IPS DF 4.7 (cell line): Measurements from ENCODE around the gene FNTB.

Experiments used
- DNase-seq: peaks from one replicate; pipeline ENCODE4 v3.0.0-alpha.2; 2013; ENCODE audit warnings: low spot score; ENCODE audit errors: extremely low read depth

The FNTB gene, protein sequence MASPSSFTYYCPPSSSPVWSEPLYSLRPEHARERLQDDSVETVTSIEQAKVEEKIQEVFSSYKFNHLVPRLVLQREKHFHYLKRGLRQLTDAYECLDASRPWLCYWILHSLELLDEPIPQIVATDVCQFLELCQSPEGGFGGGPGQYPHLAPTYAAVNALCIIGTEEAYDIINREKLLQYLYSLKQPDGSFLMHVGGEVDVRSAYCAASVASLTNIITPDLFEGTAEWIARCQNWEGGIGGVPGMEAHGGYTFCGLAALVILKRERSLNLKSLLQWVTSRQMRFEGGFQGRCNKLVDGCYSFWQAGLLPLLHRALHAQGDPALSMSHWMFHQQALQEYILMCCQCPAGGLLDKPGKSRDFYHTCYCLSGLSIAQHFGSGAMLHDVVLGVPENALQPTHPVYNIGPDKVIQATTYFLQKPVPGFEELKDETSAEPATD

GRCh38 chr14:64986648-64987437 is at the start of gene FNTB:
Gene FNTB (plus strand): TSS chr14:64986895. CDS start chr14:64986954, 59 bp downstream.
- peak; percentile 94 for DNase-seq

- DNase-seq, result no peak
Measured at GRCh38 chr14:64937171-64937820, 49.4 kb upstream of the FNTB start.

- DNase-seq, result no peak
Measured at GRCh38 chr14:64937821-64938193, 48.9 kb upstream of the FNTB start.

DNA sequence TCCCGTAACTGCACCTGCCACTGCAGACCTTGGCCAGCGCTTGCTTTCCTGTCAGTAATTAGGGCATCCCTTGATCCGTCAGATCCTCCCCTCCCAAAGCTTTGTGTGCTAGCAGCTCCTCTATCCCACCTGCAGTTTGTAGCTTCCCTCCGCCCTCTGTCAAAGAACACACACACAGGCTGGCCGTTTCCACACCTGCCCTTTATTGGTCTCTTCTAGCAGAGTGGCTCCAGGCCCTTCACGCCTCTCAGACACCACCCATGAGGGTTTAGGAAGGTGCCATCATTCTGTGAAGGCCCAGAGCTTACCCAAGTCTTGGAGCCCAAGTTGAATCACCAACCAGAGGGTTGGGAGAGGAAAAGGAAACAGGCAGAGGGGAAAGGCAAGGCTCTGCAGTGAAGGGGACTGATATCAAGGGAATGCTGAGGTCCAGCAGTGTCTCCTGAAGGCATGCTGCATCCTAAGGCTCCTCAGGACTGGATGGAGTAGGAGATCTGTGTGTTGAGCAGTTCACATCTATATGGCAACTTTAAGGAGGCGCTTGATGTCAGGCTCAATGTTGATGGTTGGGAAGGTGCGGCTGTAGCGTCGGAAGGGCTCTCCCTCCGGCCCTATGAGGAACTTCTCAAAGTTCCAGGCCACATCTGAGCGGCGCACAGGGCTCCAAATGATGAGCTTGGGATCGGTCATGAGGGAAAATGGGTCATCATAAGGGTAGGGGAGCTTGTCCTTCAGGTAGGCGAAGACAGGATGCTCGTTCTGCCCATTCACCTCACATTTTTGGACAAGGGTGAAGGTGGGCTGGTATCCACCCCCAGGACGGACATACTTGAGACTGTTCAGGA is 47.5 kb upstream of the FNTB start:
- DNase-seq, result no peak

DNA sequence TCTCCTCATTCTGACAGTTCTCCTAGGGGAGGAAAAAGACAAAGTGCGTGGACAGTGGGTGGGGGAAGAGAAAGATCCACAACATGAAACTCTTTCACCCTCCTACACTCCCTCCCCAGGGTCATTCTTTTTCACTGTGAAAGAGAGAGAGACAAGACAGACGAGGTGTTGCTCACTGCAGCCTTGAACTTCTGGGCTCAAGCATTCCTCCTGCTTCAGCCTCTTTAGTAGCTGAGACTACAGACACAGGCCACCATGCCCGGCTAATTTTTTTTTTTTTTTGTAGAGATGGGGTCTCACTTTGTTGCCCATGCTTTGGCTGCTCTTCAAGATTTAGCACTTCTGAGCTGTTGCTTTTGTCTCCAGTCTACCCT is 46.9 kb upstream of the FNTB start:
- DNase-seq, result no peak

DNA sequence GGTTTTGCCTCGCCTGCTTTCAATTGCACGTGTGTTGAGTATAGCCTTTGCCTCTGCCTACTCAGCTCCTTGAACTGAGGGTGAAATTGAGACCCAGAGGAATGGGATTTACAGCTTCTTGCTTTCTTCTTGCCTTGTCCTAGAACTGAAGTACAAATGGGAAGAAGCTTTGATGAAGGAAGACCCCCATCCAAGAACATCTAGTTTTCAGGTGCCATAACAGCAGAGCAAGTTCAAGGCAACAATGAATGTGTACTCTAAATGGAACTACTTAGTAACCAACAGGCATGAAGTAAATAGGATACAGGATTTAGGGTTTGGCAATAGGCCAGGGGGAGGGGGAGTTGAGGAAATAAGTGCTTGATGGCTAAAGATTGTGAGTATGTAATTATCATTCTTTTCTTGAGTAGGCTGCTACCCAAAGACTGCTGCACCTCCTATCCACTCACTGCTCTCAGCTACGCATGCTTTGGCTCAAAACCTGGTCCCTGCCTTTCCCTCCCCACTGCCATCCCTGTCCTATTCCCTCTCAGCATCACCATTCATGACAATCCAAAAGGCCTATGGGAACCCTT is 46.3 kb upstream of the FNTB start:
- DNase-seq, result no peak

DNA sequence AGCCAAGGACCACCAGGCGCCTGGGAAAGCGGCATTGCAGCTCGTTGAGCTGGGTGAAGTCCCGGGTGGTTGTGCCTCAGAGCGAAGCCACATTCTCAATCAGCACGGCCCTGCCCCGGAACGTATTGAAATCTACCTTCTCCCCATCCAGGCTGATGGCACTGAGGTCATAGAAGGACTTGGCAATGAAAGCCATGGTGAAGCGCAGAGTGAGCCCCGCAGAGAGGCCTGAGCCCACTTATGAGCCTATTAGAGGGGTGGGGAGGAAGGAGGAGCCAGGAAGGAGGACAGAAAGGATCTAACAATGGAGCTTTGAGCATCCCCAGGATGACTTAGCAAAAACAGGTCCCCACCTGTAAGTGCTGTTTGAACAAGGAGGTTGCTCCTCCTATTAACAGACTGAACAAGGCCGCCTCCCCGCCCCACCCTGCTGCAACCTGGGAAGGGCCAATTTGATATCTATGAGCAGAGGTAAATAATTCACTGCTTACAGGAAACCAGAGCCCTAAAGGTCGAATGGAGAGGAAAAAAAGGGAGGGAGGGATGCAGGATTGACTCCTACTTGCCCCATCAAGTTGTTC is 44.1 kb upstream of the FNTB start, which contains the start of gene GPX2:
GPX2 (minus strand) TSS at position 215 of the 581 bp plus-strand sequence; CDS start at position 196, 19 bp downstream.
- DNase-seq, result no peak

DNA sequence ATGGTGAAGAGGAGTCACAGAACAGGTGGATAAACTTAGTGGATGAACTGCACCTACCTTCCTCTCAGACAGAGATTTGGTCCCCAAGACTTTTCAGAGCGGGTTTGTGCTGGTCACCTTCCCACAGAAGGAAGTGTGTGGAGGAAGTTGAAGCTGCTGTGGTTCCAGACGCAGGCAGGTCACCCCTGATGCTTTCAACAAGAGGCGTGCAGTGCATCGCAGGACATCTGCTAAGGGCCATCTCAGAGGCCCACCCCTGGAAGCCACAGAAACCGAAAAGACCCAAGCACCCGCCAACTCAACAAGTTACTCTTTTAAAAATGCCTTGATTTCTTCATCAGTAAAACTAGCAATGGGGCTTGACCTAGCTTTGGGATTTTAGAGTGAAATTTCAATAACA is 43.1 kb upstream of the FNTB start:
- no peak for DNase-seq

DNA sequence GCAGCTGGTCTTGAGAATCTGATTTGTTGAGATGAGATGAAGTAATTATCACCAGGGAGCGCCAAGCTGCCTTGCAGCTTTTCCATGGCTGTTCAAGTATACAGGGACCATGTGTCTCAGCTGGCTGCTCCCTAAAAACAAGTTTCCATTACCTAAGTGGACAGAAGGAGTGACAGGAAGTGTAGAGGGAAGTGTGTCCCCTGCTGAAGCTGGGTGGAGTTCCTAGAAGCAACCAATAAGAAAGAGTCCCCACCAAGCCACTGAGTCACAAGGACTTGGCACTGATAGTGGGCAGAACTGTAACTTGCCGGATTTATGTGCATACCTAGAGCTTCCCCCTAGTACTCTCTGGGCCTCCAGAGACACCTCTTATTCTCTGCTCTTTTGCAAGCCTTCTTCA is 42.7 kb upstream of the FNTB start:
- no peak for DNase-seq

DNA sequence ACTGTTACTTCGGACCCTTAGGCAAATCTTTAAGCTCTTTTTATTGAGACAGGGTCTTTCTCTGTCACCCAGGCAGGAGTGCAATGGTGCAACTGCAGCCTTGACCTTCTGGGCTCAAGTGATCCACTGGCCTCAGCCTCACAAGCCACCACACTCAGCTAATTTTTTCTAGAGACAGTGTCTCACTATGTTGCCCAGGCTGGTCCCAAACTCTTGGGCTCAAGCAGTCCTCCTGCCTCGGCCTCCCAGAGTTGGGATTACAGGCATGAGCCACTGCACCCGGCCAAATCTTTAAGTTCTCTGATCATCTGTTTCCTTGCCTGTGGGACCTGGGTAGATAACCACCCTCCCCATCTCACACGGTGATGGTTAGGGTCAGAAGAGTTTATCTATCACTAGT is 41.8 kb upstream of the FNTB start:
- DNase-seq, result no peak

- no peak for DNase-seq
Measured at GRCh38 chr14:64945431-64946178, 41.1 kb upstream of the FNTB start.

GRCh38 chr14:64946310-64947045 is 40.2 kb upstream of the FNTB start:
- no peak for DNase-seq

- no peak for DNase-seq
Measured at GRCh38 chr14:64947710-64948611, 38.7 kb upstream of the FNTB start.

DNA sequence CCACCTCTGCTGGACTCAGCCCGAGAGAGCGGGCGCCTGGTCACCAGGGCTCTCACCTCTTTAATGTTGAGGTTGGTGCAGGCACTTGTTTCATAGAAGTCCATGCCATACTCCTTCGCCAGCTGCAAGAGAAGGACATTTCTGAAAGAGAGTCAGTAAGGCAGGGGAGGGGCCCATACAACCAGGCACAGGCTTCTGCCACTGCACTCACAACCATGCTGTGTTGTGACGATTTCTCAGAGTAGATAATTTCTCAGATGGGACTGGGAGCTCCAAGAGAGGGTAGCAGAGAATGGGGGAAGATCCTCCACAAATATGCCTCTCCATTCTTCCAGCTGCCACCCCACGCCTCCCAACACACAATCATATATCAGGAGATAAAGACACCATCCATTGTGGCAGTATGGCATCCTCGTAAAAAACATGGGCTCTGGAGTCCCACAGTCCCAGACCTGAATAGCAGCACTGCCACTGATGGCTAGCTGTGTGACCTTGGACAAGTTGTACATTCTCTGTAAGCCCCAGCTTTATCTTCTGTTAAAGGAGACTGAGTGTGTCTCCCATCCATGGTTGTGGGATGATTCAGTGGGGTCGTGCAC is 38.0 kb upstream of the FNTB start:
- DNase-seq, result no peak

GRCh38 chr14:64950889-64951288 is 35.8 kb upstream of the FNTB start:
- DNase-seq, result no peak

- no peak for DNase-seq
Measured at GRCh38 chr14:64951291-64951690, 35.4 kb upstream of the FNTB start.

- no peak for DNase-seq
Measured at GRCh38 chr14:64951724-64952123, 35.0 kb upstream of the FNTB start.
